RWPE1 (cell line): ENCODE measurements around the gene DAAM2.

Source experiments
- CTCF ChIA-PET: fragments of 350-600 bp; sonication (Branson Sonifier 250); formaldehyde crosslinking; extraction: SDS; loops from one replicate; lab custom pipeline; 2021; lab: Yijun Ruan, JAX
- POLR2A ChIA-PET: fragments of 400-600 bp; formaldehyde crosslinking; extraction: SDS; loops from one replicate; lab custom pipeline; 2020; ENCODE audit warnings: antibody characterized with exemption; ENCODE audit not compliant: low non-redundant PET; lab: Yijun Ruan, JAX
- DNase-seq: peaks from one replicate; pipeline ENCODE4 v3.0.0; 2012; ENCODE audit warnings: low spot score
- H3K27ac ChIP-seq: fragments of 450-650 bp; 2 replicates; pipeline ENCODE4 v1.5.1; 2017
- CTCF ChIP-seq: fragments of 450-650 bp; conservative IDR thresholded peaks from 2 replicates; pipeline ENCODE4 v1.5.1; 2017; ENCODE audit warnings: low read depth, mild to moderate bottlenecking

Gene DAAM2

GRCh38 chr6:39835821-39836295, 43.7 kb downstream of the DAAM2 start:
- DNase-seq = no peak
- ChIA-PET CTCF (interaction anchor here (0.6 kb wide), 1 partner anchor 526 kb away, joined by 3 read pairs; no protein-coding TSS in a partner anchor), POLR2A (interaction anchor here (0.6 kb wide), 1 partner anchor 208 kb away, joined by 3 read pairs; no protein-coding TSS in a partner anchor)
- no peak overlapping the region for H3K27ac ChIP-seq
- no peak for TF ChIP-seq CTCF

- no peak for DNase-seq
- no peak overlapping the region for H3K27ac ChIP-seq
- no peak for TF ChIP-seq CTCF
- ChIA-PET POLR2A (interaction anchor here (0.6 kb wide), 1 partner anchor 472 kb away, joined by 3 read pairs; no protein-coding TSS in a partner anchor), CTCF (interaction anchor here (0.6 kb wide), 1 partner anchor 526 kb away, joined by 3 read pairs; no protein-coding TSS in a partner anchor)
These were observed 44.4 kb downstream of the DAAM2 start for GRCh38 chr6:39836606-39837005.

GRCh38 chr6:39839445-39839844, 47.3 kb downstream of the DAAM2 start:
- DNase-seq = no peak

DNA sequence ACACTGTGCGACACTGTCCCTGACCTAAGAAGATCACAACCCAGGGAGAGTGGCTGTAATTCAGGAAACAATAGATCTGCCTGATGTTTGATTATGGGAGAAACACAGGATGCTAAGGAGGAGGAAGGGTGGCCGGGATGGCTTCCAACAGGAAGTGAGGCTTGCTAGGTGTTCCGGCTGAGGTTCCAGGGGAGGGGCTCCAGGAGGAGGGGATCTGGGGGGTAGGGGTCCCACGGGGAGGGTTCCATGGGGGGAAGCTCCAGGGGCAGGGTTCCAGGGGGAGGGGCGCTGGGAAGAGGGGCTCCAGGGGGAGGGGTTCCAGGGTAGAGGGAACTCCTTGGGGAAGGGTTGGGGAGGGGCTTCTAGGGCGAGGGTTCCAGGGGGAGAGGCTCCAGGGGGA, 48.6 kb downstream of the DAAM2 start:
- H3K27ac ChIP-seq = no peak overlapping the region
- ChIA-PET POLR2A (no interaction called here), CTCF (no interaction called here)
- DNase-seq = no peak
- TF ChIP-seq CTCF = no peak

More at GRCh38 chr6:39839445-39839844, 47.3 kb downstream of the DAAM2 start:
- POLR2A ChIA-PET = no interaction called here
- CTCF ChIA-PET = no interaction called here
- no peak overlapping the region for H3K27ac ChIP-seq
- no peak for TF ChIP-seq CTCF

DNA sequence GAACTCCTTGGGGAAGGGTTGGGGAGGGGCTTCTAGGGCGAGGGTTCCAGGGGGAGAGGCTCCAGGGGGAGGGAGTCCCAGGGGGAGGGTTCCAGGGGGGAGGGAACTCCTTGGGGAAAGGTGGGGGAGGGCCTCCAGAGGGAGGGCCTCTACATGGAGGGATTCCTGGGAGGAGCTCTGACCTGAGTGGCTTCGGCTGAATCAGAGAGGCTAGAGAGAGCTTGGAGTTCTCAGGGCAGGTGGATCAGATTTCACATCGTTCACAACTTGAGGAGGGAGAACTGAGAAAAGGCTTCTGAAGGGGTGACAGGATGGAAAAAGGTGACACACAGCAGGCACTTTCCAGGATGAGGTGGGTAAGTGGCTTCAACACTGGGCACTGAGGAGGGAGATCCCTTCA, 49.1 kb downstream of the DAAM2 start:
- no peak for TF ChIP-seq CTCF
- POLR2A ChIA-PET = no interaction called here
- no peak overlapping the region for H3K27ac ChIP-seq
- DNase-seq = no peak
- CTCF ChIA-PET = no interaction called here

DNA sequence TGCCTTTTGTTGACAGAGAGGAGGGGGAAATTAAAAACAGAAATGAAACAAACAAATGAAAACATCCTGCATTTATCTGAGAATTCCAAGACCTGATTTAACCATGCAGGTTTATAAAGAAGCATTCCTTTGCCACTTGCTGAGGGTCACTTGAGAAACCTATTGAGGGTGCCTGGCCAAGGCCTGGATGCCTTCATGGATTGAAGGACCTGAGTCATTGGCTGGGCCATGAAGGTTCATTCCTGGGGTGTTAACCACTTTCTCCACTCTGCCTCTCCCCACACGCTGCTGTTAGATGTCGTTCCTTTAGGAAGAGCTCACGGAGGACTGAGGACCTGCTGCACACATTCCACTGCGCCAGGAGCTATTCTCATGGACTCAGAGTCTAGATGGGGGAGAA, 49.7 kb downstream of the DAAM2 start:
- DNase-seq = no peak
- H3K27ac ChIP-seq = no peak overlapping the region
- POLR2A ChIA-PET = no interaction called here
- TF ChIP-seq CTCF = no peak
- CTCF ChIA-PET = no interaction called here
